Fibroblast of mammary gland (primary cell): ENCODE measurements around the gene KIF21A.
"Not testable (repeated sequence)": the region's sequence is repeated elsewhere in the genome, so short reads cannot be mapped to it uniquely, and the experiment has no call there.

ENCODE experiments used
- DNase-seq: peaks from one replicate; pipeline ENCODE4 v3.0.0-alpha.2; 2010; ENCODE audit warnings: low read depth
- H3K4me3 ChIP-seq: 2 replicates; pipeline ENCODE4 v1.5.1; 2011; ENCODE audit warnings: low read depth, mild to moderate bottlenecking, low read length, moderate library complexity; ENCODE audit not compliant: control insufficient read depth
- TF ChIP-seq, protein P1 (sequence below): conservative IDR thresholded peaks from 2 replicates; pipeline ENCODE4 v1.5.1; 2011; ENCODE audit warnings: low read depth, low read length, inconsistent platforms; ENCODE audit not compliant: control insufficient read depth, insufficient read depth

KIF21A gene

DNA sequence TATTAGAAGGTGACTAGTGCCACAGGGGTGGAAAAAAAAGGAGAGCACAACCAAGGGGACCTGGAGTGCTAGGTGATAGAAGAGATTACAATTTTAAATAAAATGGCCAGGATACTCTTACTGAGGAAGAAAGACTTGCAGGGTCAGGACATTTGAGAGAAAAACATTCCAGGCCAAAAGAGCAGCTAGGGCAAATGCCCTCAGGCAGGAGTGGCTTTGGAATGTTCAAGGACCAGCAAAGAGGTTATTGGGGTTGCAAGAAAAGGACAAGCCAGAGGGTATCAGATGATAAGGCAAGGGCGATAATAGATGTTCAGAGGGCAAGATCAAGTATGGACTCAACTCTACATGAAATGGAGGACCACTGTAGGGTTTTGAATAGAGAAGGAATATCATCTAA lies 146.4 kb downstream of the KIF21A start:
- H3K4me3 ChIP-seq, result no peak overlapping the region
- TF ChIP-seq, protein P1, sequence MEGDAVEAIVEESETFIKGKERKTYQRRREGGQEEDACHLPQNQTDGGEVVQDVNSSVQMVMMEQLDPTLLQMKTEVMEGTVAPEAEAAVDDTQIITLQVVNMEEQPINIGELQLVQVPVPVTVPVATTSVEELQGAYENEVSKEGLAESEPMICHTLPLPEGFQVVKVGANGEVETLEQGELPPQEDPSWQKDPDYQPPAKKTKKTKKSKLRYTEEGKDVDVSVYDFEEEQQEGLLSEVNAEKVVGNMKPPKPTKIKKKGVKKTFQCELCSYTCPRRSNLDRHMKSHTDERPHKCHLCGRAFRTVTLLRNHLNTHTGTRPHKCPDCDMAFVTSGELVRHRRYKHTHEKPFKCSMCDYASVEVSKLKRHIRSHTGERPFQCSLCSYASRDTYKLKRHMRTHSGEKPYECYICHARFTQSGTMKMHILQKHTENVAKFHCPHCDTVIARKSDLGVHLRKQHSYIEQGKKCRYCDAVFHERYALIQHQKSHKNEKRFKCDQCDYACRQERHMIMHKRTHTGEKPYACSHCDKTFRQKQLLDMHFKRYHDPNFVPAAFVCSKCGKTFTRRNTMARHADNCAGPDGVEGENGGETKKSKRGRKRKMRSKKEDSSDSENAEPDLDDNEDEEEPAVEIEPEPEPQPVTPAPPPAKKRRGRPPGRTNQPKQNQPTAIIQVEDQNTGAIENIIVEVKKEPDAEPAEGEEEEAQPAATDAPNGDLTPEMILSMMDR, result no peak
- DNase-seq, result no peak

DNA sequence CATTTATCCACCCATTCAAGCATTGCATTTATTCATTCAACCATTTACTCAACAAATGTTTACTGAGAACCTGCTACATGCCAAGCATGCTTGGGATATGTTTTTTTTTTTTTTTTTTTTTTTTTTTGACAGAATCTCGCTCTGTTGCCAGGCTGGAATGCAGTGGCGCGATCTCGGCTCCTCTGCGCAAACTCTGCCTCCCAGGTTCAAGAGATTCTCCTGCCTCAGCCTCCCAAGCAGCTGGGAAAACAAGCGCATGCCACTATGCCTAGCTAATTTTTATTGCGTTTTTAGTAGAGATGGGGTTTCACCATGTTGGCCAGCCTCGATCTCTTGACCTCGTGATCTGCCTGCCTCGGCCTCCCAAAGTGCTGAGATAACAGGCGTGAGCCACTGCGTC lies 147.3 kb downstream of the KIF21A start:
- DNase-seq, H3K4me3 ChIP-seq: not testable (repeated sequence)

DNA sequence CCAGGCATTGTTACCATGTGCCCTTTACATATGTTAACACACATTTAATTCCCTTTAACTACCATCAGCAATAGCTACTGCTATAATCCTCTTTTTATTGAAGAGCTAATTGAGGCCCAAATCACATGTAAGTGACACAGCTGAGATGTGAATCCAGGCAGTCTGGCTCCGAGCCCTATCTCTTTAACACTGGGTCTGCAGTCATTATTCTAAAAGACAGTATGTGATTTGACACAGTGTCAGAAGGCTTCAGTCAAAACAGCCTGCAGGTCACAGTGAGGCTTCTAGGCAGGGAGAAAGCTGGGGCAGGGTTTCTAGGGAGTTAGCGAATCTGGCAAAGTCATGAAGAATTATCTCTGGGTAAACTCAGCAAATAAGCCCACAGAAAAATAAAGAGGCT lies 148.2 kb downstream of the KIF21A start:
- TF ChIP-seq, protein P1, result no peak
- no peak overlapping the region for H3K4me3 ChIP-seq
- DNase-seq, result no peak

DNA sequence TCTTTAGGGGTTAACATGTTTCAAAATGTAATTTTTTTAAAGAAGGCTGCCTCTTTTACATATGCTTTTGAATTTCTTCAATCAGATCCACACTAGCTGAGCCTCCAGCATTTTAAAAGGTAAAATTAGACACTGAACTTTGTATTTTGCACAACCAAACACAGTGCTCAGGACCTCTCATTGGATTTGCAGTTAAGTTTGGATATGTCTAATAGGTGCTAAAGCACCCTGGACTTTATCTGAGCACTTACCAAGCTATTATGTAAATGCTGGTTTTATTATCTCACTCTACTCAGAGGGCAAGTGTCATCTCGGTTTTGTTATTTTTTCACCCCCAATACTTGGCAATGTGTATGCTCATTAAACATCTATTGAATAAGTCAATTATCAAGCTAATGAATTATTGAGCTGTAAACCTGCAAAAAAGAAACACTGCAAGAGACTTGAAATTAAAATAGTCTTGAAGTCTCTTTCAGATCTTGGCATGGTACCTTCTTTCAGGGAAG lies 150.7 kb downstream of the KIF21A start:
- DNase-seq, result no peak
- TF ChIP-seq, protein P1, result no peak

DNA sequence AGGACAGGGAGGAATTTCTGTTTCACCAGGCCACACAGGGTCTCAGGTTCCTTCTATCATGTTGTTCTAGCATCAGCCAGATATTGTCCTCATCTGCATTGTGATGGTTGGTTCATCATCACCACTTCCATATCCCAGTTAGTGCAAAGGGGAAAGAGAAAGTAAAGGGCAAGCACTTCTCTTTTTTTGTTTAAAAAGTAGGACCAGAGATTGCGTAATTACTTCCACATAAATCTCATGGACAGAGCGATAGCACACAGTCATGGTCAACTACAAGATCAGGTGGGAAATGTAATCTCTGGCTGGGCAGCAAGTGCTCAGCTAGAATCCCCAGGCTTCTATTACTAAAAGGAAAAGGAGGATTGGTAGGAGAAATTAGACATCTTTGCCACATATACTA lies 155.1 kb downstream of the KIF21A start:
- no peak overlapping the region for H3K4me3 ChIP-seq
- TF ChIP-seq, protein P1, result no peak
- peak; percentile 16 for DNase-seq

More for the DNA sequence above, 150.7 kb downstream of the KIF21A start:
- H3K4me3 ChIP-seq, result no peak overlapping the region

DNA sequence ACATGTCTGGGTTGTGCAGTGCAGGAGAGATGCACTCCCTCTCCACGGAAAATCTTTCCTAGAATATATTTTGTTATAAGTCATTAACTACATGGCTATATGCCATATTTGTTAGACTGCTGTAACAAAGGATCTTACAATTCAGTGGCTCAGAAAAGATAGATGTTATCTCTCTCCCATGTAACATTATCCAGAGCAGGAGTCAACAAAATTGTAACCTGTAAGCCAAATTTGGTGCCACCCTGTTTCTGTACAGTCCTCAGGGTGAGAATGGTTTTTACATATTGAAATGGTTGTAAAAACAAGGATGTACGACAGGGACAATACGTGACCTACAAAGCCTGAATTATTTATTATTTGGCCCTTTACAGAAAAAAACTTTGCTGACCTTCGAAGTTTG lies 155.5 kb downstream of the KIF21A start:
- TF ChIP-seq, protein P1, result no peak
- DNase-seq, result no peak
- no peak overlapping the region for H3K4me3 ChIP-seq

DNA sequence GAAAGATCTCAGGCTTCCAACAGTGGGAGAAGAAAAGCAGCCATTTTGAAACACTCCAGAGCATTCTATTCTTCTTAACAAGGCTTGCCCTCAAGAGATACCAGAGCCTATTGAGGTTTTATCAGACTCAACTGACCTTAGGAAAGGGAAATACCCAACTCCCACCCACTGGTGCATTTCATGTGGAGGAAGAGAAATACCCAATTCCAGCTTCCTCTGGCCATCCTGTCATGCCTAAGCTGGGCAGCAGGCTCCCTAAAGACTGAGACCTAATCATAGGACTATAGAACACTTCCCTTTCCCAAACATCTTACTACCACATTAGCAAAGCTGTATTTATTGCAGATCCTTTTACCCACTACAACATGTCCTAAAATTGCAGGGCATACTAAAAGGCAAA lies 164.5 kb downstream of the KIF21A start:
- TF ChIP-seq, protein P1, result no peak
- no peak for DNase-seq

More for the DNA sequence above, 164.5 kb downstream of the KIF21A start:
- no peak overlapping the region for H3K4me3 ChIP-seq
